Measurements from ENCODE around the gene SARS2. TPM values are rescaled to one million over a fixed set of nuclear protein-coding genes. Genes with fewer than 3 reads are reported as not detected.
A peak's percentile ranks its signal among the peaks of the same experiment; 100 is the strongest.
"Not testable (repeated sequence)": the region's sequence is repeated elsewhere in the genome, so short reads cannot be mapped to it uniquely, and the experiment has no call there.

The SARS2 gene
- polyA plus RNA-seq, 3 donors, result 21.2 to 27.0 (median 23.4) TPM

- H3K27ac ChIP-seq (ENCODE audit: low read depth, low read length), result no peak overlapping the region
- 8 to 11% (median 9%) methylated on average over 62 to 72 of the region's 72 CpGs for WGBS, 3 donors
Observed at GRCh38 chr19:38949580-38950367, 19.2 kb upstream of the SARS2 start.

- no peak overlapping the region for H3K27ac ChIP-seq (ENCODE audit: low read depth, low read length)
- WGBS, 3 donors, result 78 to 86% (median 80%) methylated on average over 11 of the region's 11 CpGs
Observed at GRCh38 chr19:38946229-38947010, 15.9 kb upstream of the SARS2 start.

GRCh38 chr19:38945562-38946228 lies 15.1 kb upstream of the SARS2 start:
- H3K27ac ChIP-seq (ENCODE audit: low read depth, low read length), result no peak overlapping the region
- WGBS, 3 donors, result 84 to 98% (median 96%) methylated on average over 3 of the region's 3 CpGs

GRCh38 chr19:38944981-38945506 lies 14.5 kb upstream of the SARS2 start:
- 84 to 94% (median 92%) methylated on average over 11 to 12 of the region's 12 CpGs for WGBS, 3 donors

GRCh38 chr19:38942471-38943181 lies 12.1 kb upstream of the SARS2 start:
- no peak overlapping the region for H3K27ac ChIP-seq (ENCODE audit: low read depth, low read length)

More at GRCh38 chr19:38944981-38945506, 14.5 kb upstream of the SARS2 start:
- H3K27ac ChIP-seq (ENCODE audit: low read depth, low read length), result no peak overlapping the region

GRCh38 chr19:38941979-38942378 lies 11.4 kb upstream of the SARS2 start:
- WGBS, 3 donors, result 77 to 87% (median 86%) methylated on average over 2 of the region's 2 CpGs

More at GRCh38 chr19:38942471-38943181, 12.1 kb upstream of the SARS2 start:
- WGBS, 3 donors, result 85% methylated on average over 20 of the region's 20 CpGs

GRCh38 chr19:38941466-38941865 lies 10.9 kb upstream of the SARS2 start:
- not testable (repeated sequence) for H3K27ac ChIP-seq (ENCODE audit: low read depth, low read length)
- 78 to 84% (median 82%) methylated on average over 5 of the region's 5 CpGs for WGBS, 3 donors

More at GRCh38 chr19:38941979-38942378, 11.4 kb upstream of the SARS2 start:
- no peak overlapping the region for H3K27ac ChIP-seq (ENCODE audit: low read depth, low read length)

- 38 to 57% (median 38%) methylated on average over 5 of the region's 5 CpGs for WGBS, 3 donors
Observed at GRCh38 chr19:38939957-38940356, 9.4 kb upstream of the SARS2 start.

GRCh38 chr19:38933544-38933943 lies 3.0 kb upstream of the SARS2 start:
- WGBS, 3 donors, result 84 to 96% (median 94%) methylated on average over 4 of the region's 4 CpGs
- no peak overlapping the region for H3K27ac ChIP-seq (ENCODE audit: low read depth, low read length)

More at GRCh38 chr19:38939957-38940356, 9.4 kb upstream of the SARS2 start:
- H3K27ac ChIP-seq (ENCODE audit: low read depth, low read length), result no peak overlapping the region

- H3K27ac ChIP-seq (ENCODE audit: low read depth, low read length), result no peak overlapping the region
- WGBS, 3 donors, result 90 to 93% (median 90%) methylated on average over 29 of the region's 29 CpGs
Observed at GRCh38 chr19:38932425-38933179, 2.0 kb upstream of the SARS2 start.

- 24 to 36% (median 35%) methylated on average over 8 of the region's 8 CpGs for WGBS, 3 donors
- no peak overlapping the region for H3K27ac ChIP-seq (ENCODE audit: low read depth, low read length)
Observed at GRCh38 chr19:38931521-38931793, 894 bp upstream of the SARS2 start.

GRCh38 chr19:38930776-38931520 lies 385 bp upstream of the SARS2 start, which contains the start of gene MRPS12:
MRPS12 (plus strand) TSS chr19:38930944; CDS start chr19:38931295, 351 bp downstream.
- peak within 1 kb of the TSS; percentile 26 for H3K27ac ChIP-seq (ENCODE audit: low read depth, low read length)
- 0 to 1% (median 0%) methylated on average over 39 to 40 of the region's 40 CpGs for WGBS, 3 donors

- WGBS, 3 donors, result 78 to 82% (median 80%) methylated on average over 4 of the region's 4 CpGs
- H3K27ac ChIP-seq (ENCODE audit: low read depth, low read length), result no peak overlapping the region
Observed at GRCh38 chr19:38928391-38929001, 2.1 kb downstream of the SARS2 start.

GRCh38 chr19:38924388-38924787 lies 6.2 kb downstream of the SARS2 start:
- H3K27ac ChIP-seq (ENCODE audit: low read depth, low read length), result no peak overlapping the region
- WGBS, 3 donors, result 96% methylated on average over 7 of the region's 7 CpGs

- no peak overlapping the region for H3K27ac ChIP-seq (ENCODE audit: low read depth, low read length)
- WGBS, 3 donors, result 90 to 97% (median 90%) methylated on average over 5 of the region's 5 CpGs
Observed at GRCh38 chr19:38922482-38922881, 8.1 kb downstream of the SARS2 start.

- H3K27ac ChIP-seq (ENCODE audit: low read depth, low read length), result no peak overlapping the region
- 91 to 94% (median 93%) methylated on average over 20 of the region's 20 CpGs for WGBS, 3 donors
Observed at GRCh38 chr19:38921420-38922274, 8.9 kb downstream of the SARS2 start.

All from adipose tissue (tissue), 3 donors.